ENCODE measurements around the gene SLC22A4.

Gene SLC22A4

DNA sequence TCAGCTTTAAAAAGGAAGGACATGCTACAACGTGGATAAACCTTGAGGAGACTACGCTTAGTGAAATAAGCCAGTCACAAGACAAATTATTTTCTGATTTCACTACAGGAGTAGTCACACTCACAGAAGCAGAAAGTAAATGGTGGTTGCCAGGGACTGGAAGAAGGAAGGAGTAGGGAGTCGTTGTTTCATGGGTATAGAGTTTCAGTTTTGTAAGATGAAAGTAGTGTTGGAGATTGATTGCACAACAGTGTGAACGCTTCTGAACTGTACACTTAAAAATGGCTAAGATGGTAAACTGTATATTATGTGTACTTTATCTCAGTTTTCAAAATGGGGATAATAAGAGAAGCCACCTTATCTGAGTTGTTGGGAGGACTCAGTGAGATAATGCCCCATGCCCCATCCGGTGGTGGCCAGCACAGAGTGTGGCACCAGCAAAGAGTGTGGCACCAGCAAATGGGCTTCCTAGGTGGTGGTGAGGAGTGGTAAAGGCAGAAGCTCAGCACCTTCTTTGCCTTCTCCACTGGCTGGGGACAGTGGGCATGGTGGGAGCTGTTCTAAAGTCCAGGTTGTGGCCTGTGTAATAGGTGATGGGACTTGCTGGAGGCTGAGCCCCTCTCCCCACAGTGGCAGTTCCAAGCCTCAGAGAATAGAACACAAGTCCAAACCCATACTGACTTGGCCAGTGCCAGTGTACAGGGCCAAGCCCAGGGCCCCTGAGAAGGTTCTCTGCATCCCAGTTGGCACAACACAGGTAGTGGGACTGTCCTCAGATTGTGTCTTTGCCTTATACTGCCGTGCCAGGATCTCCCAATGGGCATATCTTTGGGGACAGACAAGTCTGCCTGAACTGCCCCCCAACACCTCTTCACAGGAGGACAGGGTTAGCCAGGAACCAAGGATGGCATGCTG is 4.4 kb downstream of the SLC22A4 start:
- DNase-seq (ENCODE audit: low read depth in 1 of 2, low spot score in 1 of 2) = no peak

DNA sequence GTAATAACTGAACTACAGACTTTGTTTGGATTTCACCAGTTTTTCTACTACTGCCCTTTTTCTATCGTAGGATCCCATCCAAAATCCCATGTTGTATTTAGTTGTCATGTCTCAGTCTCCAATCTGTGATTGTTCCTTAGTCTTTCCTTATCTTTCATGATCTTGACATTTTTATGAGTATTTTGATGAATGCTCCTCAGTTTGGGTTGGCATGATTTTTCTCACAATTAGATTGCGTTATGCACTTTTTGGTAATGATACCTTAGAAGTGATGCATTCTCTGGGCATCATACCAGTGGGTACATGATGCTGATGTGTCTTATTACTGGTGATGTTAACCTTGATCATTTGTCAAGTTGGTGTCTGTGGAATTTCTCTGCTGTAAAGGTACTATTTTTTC is 5.7 kb downstream of the SLC22A4 start:
- no peak for DNase-seq (ENCODE audit: low read depth in 1 of 2, low spot score in 1 of 2)

- DNase-seq (ENCODE audit: low read depth in 1 of 2, low spot score in 1 of 2) = no peak
Measured at GRCh38 chr5:132300577-132301343, 6.6 kb downstream of the SLC22A4 start.

DNA sequence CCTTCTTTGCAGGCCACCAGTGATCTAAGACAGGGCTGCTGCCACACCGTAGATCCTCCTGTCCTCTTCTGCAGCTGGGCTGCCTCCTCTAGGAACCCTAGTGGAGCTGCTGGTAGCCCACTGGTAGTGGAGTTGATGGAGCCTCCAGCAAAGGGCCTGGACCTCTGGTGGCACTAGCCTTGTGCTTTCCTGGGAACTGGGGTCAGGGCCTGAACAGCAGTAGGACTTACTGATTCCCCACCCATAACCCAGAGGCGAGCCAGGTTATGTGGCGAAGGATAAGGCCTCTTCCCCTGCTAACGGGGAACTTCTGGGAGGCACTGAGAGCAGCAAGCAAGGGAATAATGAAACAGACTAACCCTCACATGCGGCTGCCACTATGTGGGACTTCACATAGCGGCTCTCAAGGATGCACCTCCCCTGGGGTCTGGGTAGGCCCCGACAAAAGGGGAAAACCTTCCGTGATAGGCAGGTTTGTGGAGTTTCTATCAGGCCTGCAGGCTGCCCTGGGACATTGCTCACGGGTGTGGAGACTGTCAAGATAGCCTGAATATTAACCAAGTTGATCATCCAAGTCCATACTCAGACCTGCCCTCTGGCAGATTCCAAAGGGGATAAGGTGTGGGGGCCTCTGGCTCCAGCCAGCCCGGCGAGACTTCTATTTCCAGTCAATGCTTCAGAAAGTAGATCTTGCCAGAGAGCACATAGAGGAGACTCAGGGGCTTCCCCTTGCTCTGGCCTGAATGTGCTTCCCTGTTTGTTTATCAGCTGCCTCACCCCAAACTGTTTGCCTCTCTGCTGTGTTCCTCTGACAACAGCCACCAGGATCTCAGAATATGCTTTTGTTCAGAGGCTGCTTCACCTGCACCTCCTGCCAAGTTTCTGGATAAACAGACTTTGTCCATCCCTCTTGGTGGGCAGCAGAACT is 7.4 kb downstream of the SLC22A4 start:
- DNase-seq (ENCODE audit: low read depth in 1 of 2, low spot score in 1 of 2) = no peak

- DNase-seq (ENCODE audit: low read depth in 1 of 2, low spot score in 1 of 2) = no peak
Measured at GRCh38 chr5:132302413-132302812, 8.2 kb downstream of the SLC22A4 start.

- no peak for DNase-seq (ENCODE audit: low read depth in 1 of 2, low spot score in 1 of 2)
Measured at GRCh38 chr5:132303589-132303988, 9.4 kb downstream of the SLC22A4 start.

DNA sequence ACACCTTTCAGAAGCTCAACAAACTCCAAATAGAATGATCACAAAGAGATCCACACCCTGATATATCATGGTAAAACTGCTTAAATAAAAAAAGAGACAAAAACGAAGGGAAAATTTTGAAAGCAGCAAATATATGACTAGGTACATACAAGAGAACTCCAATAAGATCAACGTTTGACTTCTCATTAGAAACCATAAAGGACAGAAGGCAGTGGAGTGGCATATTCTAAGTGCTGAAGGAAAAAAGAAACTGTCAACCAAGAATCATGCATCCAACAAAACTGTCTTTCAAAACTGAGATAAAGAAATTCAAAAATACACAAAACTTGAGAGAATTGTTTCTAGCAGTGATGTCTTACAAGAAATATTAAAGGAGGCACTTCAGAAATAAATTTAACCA is 11.2 kb downstream of the SLC22A4 start:
- no peak for DNase-seq (ENCODE audit: low read depth in 1 of 2, low spot score in 1 of 2)

- DNase-seq (ENCODE audit: low read depth in 1 of 2, low spot score in 1 of 2) = no peak
Measured at GRCh38 chr5:132308701-132309100, 14.5 kb downstream of the SLC22A4 start.

DNA sequence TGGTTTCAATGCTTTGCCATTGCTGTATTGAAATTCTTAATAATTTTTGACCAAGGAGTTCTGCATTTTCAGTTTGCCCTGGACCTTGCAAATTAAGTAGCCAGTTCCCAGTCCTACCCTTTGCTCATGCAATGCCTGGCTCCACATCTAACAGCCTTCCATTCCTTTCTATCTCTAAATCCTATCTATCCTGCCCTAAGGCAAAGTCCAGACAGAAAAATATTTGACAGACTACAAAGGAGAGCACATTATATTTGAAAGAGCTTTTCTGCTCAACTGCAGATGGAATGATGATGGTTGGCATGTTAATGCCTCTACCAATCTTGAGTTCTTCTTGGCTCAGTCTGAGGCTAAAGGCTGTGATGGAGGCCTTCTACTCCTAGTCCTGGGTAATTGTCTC is 15.5 kb downstream of the SLC22A4 start:
- no peak for DNase-seq (ENCODE audit: low read depth in 1 of 2, low spot score in 1 of 2)

DNA sequence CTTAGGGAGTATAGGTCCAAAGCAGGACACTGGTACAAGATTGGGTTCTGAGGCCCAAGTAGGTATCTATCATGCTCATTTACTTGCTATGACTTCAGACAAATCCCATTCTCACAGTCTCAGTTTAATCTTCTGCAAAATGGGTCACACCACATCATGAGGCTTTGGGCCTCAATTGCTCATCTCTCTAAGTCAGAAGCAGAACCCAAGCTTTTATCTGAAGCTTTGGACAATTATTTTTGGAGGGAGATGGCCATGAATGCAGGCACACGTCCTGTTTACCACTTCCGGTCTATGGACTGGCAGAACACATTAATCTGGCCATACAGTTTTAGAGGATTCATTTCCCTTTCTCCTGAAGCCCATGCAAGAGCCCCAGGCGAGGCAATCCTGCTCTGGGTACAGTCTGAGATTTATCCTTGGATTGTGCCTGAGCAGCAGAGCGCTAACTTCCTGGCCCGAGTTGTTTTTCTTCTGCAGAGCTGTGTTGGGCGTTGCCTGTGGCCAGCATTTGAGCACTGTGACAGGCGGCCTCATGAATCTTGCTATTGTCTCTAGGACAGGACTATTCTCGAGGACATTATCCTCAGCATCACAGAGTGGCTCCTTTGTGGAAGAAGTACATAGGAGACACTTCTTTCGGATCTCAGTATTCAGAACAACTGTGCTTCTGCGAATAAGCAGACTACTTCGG is 16.1 kb downstream of the SLC22A4 start:
- no peak for DNase-seq (ENCODE audit: low read depth in 1 of 2, low spot score in 1 of 2)

- DNase-seq (ENCODE audit: low read depth in 1 of 2, low spot score in 1 of 2) = no peak
Measured at GRCh38 chr5:132313366-132313765, 19.2 kb downstream of the SLC22A4 start.

DNA sequence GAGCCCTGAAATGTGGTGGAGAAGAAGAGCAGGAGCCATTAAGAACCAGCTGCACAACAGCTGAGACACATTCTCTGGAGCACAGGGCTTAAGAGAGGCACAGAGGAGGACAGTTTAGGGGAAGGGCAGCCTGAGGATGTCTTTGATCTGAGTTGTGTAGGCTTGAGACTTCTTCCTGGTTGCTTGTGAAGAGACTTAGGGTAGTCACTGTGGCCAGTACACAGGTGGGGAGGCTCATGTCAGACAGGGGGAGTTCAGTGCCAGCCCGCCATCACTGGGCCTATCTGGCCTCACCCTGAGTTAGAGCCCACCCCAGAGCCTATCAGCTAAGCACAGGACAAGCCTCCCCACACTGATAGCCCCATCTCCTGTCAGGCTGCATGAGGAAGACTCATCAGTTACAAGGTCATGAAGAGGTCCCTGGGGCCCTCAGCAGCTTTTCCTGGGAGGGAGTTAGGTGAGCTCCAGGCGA is 19.8 kb downstream of the SLC22A4 start:
- DNase-seq (ENCODE audit: low read depth in 1 of 2, low spot score in 1 of 2) = no peak

- DNase-seq (ENCODE audit: low read depth in 1 of 2, low spot score in 1 of 2) = no peak
Measured at GRCh38 chr5:132315529-132316067, 21.4 kb downstream of the SLC22A4 start.

GRCh38 chr5:132319975-132320374 is 25.8 kb downstream of the SLC22A4 start:
- DNase-seq (ENCODE audit: low read depth in 1 of 2, low spot score in 1 of 2) = no peak

- DNase-seq (ENCODE audit: low read depth in 1 of 2, low spot score in 1 of 2) = no peak
Measured at GRCh38 chr5:132321109-132321721, 27.0 kb downstream of the SLC22A4 start.

DNA sequence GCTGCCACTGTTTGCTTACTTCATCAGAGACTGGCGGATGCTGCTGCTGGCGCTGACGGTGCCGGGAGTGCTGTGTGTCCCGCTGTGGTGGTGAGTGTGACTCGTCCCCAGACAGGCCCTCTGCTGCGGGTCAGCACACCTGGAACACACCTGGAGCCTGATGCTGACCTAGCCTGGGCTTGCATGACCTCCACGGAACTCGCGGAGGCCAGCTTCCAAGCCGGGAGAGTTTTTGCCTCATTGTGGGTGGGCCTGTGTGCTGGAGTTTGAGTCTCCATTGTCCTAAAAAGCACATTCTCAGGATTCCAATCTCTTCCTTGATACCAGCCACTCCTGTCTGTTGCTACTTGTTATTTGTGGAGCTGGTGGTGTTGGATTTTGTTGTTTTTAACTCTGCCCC is 28.1 kb downstream of the SLC22A4 start:
- DNase-seq (ENCODE audit: low read depth in 1 of 2, low spot score in 1 of 2) = no peak

DNA sequence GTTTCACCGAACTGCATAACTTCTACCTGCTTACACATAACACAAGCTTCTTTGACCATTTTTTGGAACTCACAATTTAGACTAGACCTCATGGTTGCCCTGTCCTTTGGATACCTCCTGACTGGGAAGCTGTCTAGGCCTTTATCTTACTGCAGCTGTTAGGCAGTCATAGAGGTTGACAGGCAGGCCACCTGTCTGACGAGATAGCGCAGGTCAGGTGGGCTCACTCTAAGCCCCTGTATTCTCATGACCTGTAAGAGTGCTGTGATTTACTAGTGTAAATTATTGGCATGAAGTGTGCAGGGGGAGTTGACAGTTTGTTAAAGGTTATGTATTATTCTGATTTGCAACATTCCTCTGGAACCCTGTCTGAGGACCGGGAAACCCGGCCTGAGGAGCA is 29.0 kb downstream of the SLC22A4 start:
- DNase-seq (ENCODE audit: low read depth in 1 of 2, low spot score in 1 of 2) = no peak

DNA sequence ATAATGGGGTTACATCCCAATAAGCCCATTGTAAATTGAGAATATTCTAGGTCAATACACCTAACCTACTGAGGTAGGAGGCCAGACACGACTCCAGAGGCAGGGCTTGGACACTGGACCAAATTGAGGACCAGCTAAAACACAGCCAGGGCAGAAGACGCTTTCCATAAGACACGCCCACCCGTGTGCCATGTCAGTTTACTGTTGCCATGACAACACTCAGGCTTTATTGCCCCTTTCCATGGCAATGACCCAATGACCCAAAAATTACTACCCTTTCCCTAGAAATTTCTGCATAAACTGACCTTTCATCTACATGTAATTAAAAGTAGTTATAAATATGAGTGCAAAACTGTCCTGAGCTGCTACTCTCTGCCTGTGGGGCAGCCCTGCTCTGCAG is 31.5 kb downstream of the SLC22A4 start:
- DNase-seq (ENCODE audit: low read depth in 1 of 2, low spot score in 1 of 2) = no peak

DNA sequence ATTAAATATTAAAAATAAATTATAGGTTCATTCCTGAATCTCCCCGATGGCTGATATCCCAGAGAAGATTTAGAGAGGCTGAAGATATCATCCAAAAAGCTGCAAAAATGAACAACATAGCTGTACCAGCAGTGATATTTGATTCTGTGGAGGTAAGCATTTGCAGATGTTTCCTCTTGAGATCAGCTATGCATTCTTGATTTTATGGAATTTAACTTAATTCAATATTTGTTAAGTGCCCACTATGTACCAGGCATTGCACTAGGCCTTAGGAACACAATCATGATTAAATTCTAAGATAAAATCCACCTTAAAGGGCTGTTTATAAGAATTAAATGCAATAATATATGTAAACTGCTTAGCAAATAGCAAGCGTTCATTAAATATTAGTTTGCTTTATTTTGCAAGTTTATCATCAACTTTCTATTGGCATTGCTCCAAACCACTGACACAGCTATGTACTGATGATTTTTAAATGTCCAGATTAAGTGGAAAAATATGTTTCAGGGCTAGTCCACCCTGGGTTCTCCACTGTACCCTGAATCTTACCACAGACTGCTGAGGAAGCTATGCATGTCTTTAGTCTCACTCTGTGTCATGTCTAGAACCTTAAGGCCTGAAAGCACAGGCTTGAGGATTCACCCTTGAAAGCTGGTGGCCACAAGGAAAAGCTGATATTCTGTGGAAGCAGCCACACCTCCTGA is 33.2 kb downstream of the SLC22A4 start:
- DNase-seq (ENCODE audit: low read depth in 1 of 2, low spot score in 1 of 2) = no peak

All from activated T-helper 1 cell treated with anti-CD3 and anti-CD28 coated beads, Interleukin-2, amount 50 U/mL, for 16 hours (primary cell).